HG02798 (cell line): ENCODE data around the gene ZNF850.
"Not testable (repeated sequence)": the region's sequence is repeated elsewhere in the genome, so short reads cannot be mapped to it uniquely, and the experiment has no call there.

Source experiments
- ATAC-seq: cut with Tn5 transposase; IDR thresholded peaks from one replicate; pipeline ENCODE4 v1.9.1; 2021; ENCODE audit warnings: mild to moderate bottlenecking; ENCODE audit not compliant: unreplicated experiment, poor library complexity

Gene ZNF850

GRCh38 chr19:36772311-36773222 is at the start of gene ZNF850:
TSS of gene ZNF850 (minus strand) at chr19:36772807. CDS start at chr19:36762606, 10,201 bp downstream.
- ATAC-seq, result peak; percentile 94

GRCh38 chr19:36821758-36822157 is 49.2 kb upstream of the ZNF850 start:
- no peak for ATAC-seq

DNA sequence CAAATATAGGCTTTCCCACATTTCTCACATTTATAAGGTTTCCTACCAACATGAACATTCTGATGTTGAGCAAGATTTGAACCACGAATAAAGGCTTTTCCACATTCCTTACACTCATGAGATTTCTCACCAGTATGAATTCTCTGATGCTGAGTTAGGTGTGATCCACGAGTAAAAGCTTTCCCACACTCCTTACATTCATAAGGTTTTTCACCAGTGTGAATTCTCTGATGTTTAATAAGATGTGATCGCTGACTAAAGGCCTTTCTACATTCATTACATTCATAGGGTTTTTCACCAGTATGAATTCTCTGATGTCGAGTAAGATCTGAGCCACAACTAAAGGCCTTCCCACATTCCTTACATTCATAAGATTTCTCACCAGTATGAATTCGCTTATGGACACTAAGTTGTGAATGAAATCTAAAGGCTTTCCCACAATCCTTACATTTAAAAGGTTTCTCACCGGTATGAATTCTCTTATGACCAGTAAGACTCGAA is 46.6 kb upstream of the ZNF850 start:
- ATAC-seq, result no peak

DNA sequence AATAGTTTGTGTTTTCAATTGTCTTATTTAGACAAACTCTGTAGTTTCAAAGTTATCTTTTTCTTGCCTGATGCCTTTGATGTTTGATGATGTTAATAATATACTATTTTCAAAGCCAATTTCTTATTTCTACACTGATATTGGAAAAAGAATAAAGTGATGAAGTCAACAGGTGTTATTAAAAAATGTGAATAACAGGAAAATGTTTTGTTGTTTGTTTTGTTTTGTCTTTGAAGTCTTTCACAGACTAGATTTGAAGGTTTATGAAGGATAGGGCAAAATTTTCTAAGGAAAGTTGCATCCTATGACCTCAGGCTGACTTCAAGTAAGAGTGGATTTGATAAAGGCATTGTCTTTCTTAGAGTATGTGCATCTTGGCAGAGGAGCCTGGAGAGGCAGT is 34.4 kb upstream of the ZNF850 start:
- ATAC-seq, result no peak

GRCh38 chr19:36805364-36805763 is 32.8 kb upstream of the ZNF850 start:
- ATAC-seq, result no peak

DNA sequence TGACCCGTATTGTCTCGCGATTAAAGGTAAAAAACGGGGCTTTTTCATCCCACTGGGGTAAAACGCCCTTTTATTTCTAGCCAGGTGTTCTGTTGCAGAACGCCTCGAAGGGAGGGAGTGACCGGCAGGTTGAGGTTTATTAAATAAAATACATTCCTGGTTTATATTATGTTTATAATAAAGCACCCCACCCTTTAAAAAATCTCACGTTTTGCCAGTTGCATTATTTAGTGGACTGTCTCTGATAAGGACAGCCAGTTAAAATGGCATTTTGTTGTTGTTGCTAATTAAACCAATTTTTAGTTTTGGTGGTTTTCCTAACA is 25.1 kb upstream of the ZNF850 start:
- ATAC-seq, result no peak

DNA sequence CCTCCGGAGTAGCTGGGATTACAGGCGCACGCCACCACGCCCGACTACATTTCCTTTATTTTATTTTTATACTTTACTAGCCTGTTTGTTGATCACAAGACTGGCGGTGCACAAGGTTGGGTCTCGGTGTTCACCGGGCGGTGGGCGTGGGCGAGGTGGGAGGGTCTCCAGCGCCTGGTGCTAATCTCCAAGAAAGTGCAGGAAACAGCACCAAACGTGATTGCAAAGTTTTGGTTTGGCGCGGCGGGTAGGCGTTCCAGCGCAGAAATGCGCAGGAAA is 24.0 kb upstream of the ZNF850 start:
- ATAC-seq, result no peak

GRCh38 chr19:36791420-36792141 is 19.0 kb upstream of the ZNF850 start:
- ATAC-seq, result not testable (repeated sequence)

GRCh38 chr19:36775768-36776167 is 3.2 kb upstream of the ZNF850 start:
- no peak for ATAC-seq

- peak; percentile 26 for ATAC-seq
Measured at GRCh38 chr19:36773223-36773579, 594 bp upstream of the ZNF850 start.

DNA sequence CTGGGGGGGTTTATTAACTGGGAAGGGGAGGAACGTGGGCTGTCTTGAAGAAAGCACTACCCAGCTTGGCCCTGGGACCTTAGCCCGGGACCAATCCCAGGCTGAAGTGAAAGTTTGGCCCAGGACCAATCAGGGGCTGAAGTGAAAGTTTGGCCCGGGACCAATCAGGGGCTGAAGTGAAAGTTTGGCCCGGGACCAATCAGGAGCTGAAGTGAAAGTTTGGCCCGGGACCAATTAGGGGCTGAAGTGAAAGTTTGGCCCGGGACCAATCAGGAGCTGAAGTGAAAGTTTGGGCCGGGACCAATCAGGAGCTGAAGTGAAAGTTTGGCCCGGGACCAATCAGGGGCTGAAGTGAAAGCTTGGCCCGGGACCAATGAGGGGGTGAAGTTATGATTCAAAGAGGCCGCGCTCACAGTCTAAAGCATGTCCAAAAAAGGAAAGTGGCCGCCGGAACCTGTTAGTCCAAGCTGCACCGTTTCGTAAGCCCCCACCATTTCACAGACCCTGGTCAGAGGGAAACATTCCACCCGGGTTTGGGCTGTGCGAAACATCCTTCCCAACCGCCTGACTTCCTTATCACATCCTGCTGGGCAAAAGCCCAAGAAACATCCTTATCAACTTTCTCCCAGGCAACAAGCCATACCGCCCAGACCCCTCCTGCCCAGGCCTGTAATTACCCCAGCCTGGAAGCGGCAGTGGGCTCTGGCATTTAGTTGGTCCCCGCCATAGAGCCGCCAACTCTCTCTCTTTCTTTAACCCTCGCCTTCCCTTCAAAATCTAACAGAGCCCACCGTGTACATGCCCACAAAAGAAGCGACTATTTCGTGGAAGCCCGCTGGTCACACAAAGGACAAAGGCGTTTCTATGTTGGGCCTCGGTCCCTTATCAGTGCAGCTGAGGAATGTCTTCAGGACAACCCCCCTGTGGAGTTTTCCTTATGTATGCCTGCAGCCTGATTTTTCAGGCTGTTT is 1.1 kb downstream of the ZNF850 start:
- ATAC-seq, result no peak

- no peak for ATAC-seq
Measured at GRCh38 chr19:36750066-36750691, 22.4 kb downstream of the ZNF850 start.

GRCh38 chr19:36749613-36750012 is 23.0 kb downstream of the ZNF850 start:
- not testable (repeated sequence) for ATAC-seq

GRCh38 chr19:36748431-36749275 is 24.0 kb downstream of the ZNF850 start:
- no peak for ATAC-seq

GRCh38 chr19:36747750-36748149 is 24.9 kb downstream of the ZNF850 start:
- no peak for ATAC-seq

DNA sequence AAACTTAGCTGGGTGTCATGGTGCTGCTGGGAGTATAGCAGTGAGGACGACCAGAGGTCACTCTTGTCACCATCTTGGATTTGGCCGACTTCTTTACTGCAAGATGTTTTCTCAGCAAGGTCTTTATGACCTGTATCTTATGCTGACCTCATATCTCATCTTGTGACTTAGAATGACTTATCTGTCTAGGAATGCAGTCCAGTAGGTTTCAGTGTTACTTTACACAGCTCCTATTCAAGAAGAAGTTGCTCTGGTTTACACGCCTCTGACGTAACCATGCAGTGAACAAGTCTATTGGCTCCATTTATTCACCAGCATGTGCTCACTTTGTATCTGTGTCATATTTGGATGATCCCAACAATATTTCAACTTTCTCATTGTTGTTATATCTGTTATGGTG is 26.7 kb downstream of the ZNF850 start:
- ATAC-seq, result no peak

GRCh38 chr19:36736166-36736565 is 36.4 kb downstream of the ZNF850 start:
- ATAC-seq, result not testable (repeated sequence)

- ATAC-seq, result no peak
Measured at GRCh38 chr19:36719687-36720556, 52.7 kb downstream of the ZNF850 start.
